Osteoblast (primary cell): ENCODE results near the gene FCMR. TPM values are rescaled to one million over a fixed set of nuclear protein-coding genes. Genes with fewer than 3 reads are reported as not detected.

Source experiments
- DNase-seq: peaks from one replicate; pipeline ENCODE4 v3.0.0; 2011; ENCODE audit warnings: low spot score, mixed read lengths; ENCODE audit not compliant: insufficient read length; ENCODE audit errors: missing footprints
- H2AFZ ChIP-seq: 2 replicates; pipeline ENCODE4 v1.6.0; 2011; ENCODE audit warnings: mild to moderate bottlenecking, low read length
- H3K27ac ChIP-seq: 2 replicates; pipeline ENCODE4 v1.5.1; 2011; ENCODE audit warnings: mild to moderate bottlenecking, low read depth, low read length, moderate library complexity
- H3K27me3 ChIP-seq: 2 replicates; pipeline ENCODE4 v1.6.0; 2012; ENCODE audit warnings: mild to moderate bottlenecking, control low read depth, inconsistent platforms, low read length, moderate library complexity; ENCODE audit not compliant: insufficient read depth
- H3K36me3 ChIP-seq: 2 replicates; pipeline ENCODE4 v1.5.1; 2011; ENCODE audit warnings: mild to moderate bottlenecking, low read length, control low read depth, moderate library complexity; ENCODE audit not compliant: insufficient read depth
- H3K4me1 ChIP-seq: 2 replicates; pipeline ENCODE4 v1.5.1; 2011; ENCODE audit warnings: mild to moderate bottlenecking, low read length, control low read depth, moderate library complexity; ENCODE audit not compliant: insufficient read depth
- H3K4me2 ChIP-seq: 2 replicates; pipeline ENCODE4 v1.6.0; 2011; ENCODE audit warnings: mild to moderate bottlenecking, low read length; ENCODE audit not compliant: insufficient read depth
- H3K4me3 ChIP-seq: fragments of 200-600 bp; sonication (generic); 3 replicates; pipeline ENCODE4 v1.5.1; 2012; ENCODE audit warnings: mild to moderate bottlenecking, low read length, inconsistent platforms; ENCODE audit not compliant: insufficient read depth
- H3K79me2 ChIP-seq: 2 replicates; pipeline ENCODE4 v1.6.0; 2012; ENCODE audit warnings: mild to moderate bottlenecking, low read length, control low read depth, inconsistent platforms; ENCODE audit not compliant: insufficient read depth
- H3K9me3 ChIP-seq: 2 replicates; pipeline ENCODE4 v1.5.1; 2011; ENCODE audit warnings: low read depth, low read length, control low read depth
- H4K20me1 ChIP-seq: 2 replicates; pipeline ENCODE4 v1.6.0; 2012; ENCODE audit warnings: mild to moderate bottlenecking, low read length, control low read depth; ENCODE audit not compliant: insufficient read depth
- total RNA-seq: library from RNA; depleted of rRNA; stranded (reverse); fragments of >200 nt; gene quantifications from 2 replicates; pipeline ENCODE4 v1.2.3, GENCODE V29; 2012
- TF ChIP-seq, protein P1 (sequence below): IDR thresholded peaks from 2 replicates; pipeline ENCODE4 v1.5.1; 2011; ENCODE audit warnings: mild to moderate bottlenecking, low read depth, low read length, moderate library complexity; ENCODE audit errors: extremely low read depth

FCMR gene
- total RNA-seq, 1 donor = not detected

DNA sequence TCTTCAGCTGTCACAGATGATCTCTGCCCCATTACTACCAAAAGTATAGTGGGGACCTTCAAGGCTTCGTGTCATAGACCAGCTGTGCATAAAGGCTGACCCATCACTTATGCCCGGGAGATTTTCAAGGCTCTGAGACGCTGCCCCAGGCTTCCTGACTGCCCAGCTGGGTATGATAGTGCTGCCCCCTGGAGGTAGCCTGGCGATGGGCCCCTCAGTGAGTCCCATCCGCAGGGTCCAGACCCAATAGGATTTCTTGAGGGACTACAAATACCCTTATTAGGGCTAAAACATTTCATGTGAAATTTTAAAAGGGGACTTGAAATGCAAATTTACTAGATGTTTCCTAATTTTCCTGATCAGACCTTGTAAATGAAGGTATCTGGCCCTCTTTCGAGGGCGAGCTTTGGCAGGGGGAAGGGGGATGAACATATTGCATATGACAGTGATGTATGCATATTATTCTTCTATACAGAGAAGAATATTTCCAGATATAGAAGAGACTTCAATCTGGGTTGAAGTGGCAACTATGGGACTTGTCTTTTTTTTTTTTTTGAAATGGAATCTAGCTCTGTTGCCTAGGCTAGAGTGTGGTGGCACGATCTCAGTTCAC lies 11.7 kb upstream of the FCMR start:
- no peaks in the 10 kb centered on the region for H3K36me3 ChIP-seq
- no peak overlapping the region for H3K4me2 ChIP-seq
- H4K20me1 ChIP-seq = no peaks in the 10 kb centered on the region
- H2AFZ ChIP-seq = no peak overlapping the region
- TF ChIP-seq, protein P1, sequence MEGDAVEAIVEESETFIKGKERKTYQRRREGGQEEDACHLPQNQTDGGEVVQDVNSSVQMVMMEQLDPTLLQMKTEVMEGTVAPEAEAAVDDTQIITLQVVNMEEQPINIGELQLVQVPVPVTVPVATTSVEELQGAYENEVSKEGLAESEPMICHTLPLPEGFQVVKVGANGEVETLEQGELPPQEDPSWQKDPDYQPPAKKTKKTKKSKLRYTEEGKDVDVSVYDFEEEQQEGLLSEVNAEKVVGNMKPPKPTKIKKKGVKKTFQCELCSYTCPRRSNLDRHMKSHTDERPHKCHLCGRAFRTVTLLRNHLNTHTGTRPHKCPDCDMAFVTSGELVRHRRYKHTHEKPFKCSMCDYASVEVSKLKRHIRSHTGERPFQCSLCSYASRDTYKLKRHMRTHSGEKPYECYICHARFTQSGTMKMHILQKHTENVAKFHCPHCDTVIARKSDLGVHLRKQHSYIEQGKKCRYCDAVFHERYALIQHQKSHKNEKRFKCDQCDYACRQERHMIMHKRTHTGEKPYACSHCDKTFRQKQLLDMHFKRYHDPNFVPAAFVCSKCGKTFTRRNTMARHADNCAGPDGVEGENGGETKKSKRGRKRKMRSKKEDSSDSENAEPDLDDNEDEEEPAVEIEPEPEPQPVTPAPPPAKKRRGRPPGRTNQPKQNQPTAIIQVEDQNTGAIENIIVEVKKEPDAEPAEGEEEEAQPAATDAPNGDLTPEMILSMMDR = peak; percentile 64
- no peak overlapping the region for H3K4me3 ChIP-seq
- H3K4me1 ChIP-seq = no peaks in the 10 kb centered on the region
- H3K79me2 ChIP-seq = no peaks in the 10 kb centered on the region
- H3K27me3 ChIP-seq = peaks cover 6% of the 10 kb centered on the region
- DNase-seq = no peak
- H3K9me3 ChIP-seq = no peaks in the 10 kb centered on the region
- no peak overlapping the region for H3K27ac ChIP-seq

DNA sequence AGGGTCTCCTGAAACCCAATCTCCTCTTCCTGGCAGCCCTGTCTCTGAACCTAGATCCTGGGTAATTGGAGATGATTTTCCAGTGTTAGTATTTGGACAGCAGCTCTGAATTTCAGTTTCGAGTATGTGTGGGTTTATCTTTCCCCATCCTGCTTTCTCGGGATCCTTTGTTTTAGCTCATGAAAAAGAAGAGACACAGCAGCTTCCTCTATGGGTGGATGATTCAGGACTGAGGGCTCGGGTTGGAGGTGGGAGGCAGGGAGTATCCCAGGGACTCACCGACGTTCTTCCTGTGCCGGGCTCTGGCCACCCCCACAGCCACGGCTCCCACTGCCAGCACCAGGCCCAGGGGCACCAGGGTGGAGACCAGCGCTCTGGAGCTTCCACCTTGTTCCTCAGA lies 10.4 kb upstream of the FCMR start:
- Histone ChIP-seq H3K27me3 (peaks cover 4% of the 10 kb centered on the region), H3K27ac (no peak overlapping the region), H3K9me3 (no peaks in the 10 kb centered on the region), H3K4me2 (no peak overlapping the region), H4K20me1 (no peaks in the 10 kb centered on the region), H2AFZ (no peak overlapping the region), H3K36me3 (no peaks in the 10 kb centered on the region), H3K79me2 (no peaks in the 10 kb centered on the region), H3K4me1 (no peaks in the 10 kb centered on the region), H3K4me3 (no peak overlapping the region)
- no peak for DNase-seq
- TF ChIP-seq, protein P1 = no peak

DNA sequence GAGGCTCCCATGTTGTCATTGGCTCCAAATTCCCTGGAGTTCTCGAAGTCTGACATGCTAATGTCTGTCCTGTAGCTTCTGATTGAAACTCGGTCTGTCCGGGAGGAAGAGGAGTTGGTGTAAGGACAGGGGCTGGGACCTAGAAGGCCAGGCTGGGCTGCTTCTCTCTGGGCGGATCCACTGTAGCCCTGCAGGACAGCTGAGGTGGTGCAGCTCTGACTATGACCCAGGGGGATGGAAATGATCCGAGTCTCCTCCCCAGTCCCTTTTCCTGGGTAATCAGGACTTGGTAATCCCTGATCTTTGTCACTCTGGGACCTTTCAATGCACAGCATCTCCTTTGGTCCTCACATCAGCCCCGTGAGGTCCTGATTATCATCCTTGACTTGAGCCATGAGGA lies 10.0 kb upstream of the FCMR start:
- Histone ChIP-seq H4K20me1 (no peaks in the 10 kb centered on the region), H3K4me2 (no peak overlapping the region), H3K79me2 (no peaks in the 10 kb centered on the region), H3K36me3 (no peaks in the 10 kb centered on the region), H3K27me3 (peaks cover 3% of the 10 kb centered on the region), H3K9me3 (no peaks in the 10 kb centered on the region), H2AFZ (no peak overlapping the region), H3K27ac (no peak overlapping the region), H3K4me3 (no peak overlapping the region), H3K4me1 (no peaks in the 10 kb centered on the region)
- no peak for DNase-seq
- TF ChIP-seq, protein P1 = peak; percentile 33

DNA sequence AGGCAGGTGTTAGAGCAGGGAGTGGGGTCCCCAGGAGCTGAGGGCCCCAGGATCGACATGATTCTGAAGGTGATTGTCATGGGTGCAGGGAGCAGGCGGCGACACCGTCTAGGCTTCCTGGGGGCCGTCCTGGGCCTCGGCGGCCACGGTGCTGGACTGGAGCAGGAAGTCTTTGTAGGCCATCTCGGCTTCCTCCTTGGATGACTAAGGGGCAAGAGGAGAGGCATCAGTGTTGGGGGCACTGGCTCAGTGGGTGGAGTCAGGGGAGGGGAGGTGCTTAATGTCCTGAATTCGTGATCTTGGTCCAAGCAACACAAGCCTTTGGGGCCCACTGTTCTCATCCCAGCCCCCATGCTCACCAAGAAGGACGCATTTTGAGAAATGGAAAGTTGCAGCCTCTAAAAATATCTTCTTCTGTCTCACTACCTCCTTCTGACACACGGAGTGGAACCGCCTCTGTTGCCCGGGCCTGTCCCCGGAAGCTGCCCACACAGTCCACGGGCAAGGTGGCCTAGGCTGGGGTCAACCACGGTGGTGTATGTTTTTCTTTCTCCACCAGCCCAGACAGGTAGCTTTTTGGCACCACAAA lies 8.6 kb upstream of the FCMR start:
- Histone ChIP-seq H2AFZ (no peak overlapping the region), H3K4me2 (no peak overlapping the region), H3K36me3 (no peaks in the 10 kb centered on the region), H3K4me1 (no peaks in the 10 kb centered on the region), H3K4me3 (no peak overlapping the region), H3K79me2 (no peaks in the 10 kb centered on the region), H3K27me3 (no peaks in the 10 kb centered on the region), H3K27ac (no peak overlapping the region), H4K20me1 (no peaks in the 10 kb centered on the region), H3K9me3 (no peaks in the 10 kb centered on the region)
- no peak for DNase-seq
- TF ChIP-seq, protein P1 = no peak
